Muscle of back (tissue), 11 donors: Measurements from ENCODE around the gene RNF227. TPM values are rescaled to one million over a fixed set of nuclear protein-coding genes. Genes with fewer than 3 reads are reported as not detected.

Experiments
- DNase-seq, 3 donors: peaks; one replicate each; pipeline versions ENCODE4 v3.0.0 to v3.0.0-alpha.2; 2013
- polyA plus RNA-seq, 10 donors: library from polyadenylated mRNA; unstranded; fragments of 120-200 nt; gene quantifications; one replicate each; pipeline ENCODE4 v1.2.1, GENCODE V29; 2013; ENCODE audit not compliant: insufficient read length in 10 of 10

Gene RNF227
- polyA plus RNA-seq, 10 donors, result 2.0 to 5.5 (median 3.3) TPM

DNA sequence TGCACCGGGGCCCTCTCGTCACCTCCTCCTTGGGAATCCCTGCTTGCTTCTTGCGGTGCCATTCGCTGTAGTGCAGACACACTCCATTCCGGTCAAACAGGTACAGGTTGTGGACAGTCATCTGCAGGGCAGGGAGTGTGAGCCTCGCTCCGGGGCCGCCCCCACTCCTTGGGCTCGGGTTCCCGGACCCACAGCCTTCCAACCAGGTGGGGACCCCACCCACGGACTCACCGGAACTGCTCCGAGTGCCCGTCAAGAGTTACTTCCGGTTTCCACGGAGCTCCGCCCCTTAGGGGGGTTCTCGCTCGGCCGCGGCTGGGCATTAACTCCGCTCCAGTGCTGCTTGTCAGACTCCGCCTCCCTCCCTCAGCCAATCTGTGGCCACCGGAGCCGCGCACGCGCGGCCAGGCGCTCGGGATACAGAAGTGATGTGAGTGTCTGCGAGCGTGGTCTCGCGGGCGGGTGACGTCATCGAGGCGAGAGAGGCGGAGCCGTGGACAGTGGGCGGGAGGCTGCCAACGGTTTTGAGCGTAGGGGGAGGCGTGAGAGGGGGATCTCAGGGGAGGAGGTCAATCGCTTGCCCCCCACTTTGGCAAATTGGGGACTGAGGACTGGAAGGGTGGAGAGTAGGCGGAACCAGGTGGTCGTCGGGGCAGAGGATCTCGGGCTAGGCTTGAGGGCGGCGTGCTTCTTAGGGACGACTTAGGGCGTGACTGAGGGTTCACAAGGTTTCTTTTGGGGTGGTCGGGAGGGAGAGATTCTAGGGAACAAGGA, 15.8 kb upstream of the RNF227 start, which contains the start of the genes CNTROB and TRAPPC1:
CNTROB (plus strand) TSS at position 498 of the 774 bp plus-strand sequence. CDS start 874 bp downstream, outside the sequence.
TRAPPC1 (minus strand) TSS at position 238 of the 774 bp plus-strand sequence; CDS start at position 121, 117 bp downstream.
- peak; percentile 99 to 100 (median 100) for DNase-seq

DNA sequence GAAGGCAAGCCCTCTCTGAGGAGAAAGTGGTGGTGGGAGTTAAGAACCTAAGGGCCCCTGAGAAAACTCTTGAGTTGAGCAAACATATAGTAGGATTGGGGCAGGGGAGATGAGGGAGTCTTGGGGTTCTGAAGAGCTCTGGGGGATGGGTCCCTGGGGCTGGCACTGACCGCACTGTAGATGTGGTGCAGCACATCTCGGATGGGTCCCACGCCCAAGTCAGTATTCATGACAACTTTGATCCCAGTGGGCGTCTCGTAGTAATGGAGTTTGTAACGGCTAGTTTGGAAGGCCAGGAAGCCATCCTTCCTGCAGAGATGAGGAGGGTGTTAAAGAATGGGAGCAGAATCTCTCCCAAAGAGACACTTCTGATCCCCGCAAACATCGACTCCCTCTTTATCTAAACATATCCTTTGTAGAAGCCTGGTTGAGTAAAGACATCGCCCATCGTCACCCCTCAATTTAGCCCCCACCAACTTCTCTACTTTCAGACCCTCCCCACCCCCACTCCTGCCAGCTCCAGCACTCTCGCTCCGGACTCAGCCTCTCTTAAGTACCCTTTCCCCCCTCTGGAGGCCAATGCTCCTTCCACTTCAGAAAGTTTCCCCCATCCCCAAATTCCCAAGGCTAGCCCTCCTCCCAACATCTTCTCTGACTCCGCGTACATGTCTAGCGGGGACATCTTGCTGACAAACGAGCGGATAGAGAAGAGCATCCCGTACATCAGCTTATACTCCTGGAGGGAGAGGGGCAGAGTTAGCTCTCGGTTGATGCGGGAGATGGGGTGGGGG, 14.9 kb upstream of the RNF227 start:
- no peak for DNase-seq

DNA sequence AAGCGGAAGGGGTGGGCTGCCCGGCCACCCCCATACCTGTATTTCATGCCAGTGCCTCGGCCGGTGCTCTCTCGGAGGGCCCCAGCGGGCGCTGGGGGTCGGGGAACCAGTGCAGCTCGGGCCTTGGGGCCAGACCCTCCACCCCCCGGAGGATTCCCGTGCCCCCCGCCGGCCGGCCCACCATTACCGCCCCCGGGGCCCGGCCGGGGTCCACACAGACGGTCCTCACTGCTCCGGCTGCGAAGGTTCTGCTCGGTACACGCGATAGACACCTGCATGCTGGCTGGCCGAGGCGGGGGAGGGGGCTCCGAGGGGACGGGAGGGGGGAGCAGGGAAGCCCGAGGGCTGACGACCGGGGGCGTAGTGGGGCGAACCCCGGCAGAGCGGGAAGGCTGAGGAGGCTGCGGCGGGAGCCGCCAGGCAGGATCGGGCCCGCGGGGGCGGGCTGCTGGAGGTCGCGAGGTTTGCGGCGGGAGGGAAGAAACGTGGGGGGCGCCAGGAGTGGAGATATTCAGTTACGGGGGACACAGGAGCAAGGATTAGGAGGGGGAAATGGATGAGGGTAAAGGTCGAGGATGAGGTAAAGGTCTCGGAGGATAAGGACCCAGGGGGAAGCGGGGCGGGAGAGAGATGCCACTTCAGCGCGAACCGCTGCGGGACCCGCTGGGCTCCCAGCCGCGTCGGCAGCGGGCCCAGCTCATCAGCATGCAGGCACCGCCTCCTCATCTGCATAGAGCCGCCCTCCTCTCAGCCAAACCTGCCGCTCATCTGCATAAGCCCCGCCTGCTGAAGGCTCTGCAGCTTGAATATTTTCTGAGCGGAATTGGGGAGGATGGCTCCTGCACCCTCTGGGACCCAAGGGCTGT, 13.3 kb upstream of the RNF227 start, which contains the start of gene KCNAB3:
KCNAB3 (minus strand) TSS at position 699 of the 866 bp plus-strand sequence; CDS start at position 278, 421 bp downstream.
- peak in 2 of 3 donors; percentile 82 to 92 for DNase-seq

DNA sequence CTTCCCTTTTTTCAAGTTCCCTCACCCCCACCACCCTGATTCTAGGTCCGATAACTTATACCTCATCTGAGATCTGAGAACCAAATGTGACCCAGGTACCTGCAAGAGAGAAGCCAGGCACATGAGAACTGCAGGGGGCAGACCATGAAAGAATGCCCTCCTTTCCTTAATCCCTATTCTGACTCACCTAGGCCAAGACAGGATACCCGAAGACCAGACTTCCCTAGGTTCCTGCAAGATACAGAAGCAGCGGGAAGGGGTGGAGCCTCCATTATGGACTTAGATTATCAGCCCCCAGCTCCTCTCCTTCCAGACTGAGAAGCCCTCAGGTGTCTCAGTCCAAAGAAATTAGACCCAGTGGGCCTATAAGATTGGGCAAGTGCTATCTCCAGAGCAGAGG, 11.5 kb upstream of the RNF227 start:
- no peak for DNase-seq

DNA sequence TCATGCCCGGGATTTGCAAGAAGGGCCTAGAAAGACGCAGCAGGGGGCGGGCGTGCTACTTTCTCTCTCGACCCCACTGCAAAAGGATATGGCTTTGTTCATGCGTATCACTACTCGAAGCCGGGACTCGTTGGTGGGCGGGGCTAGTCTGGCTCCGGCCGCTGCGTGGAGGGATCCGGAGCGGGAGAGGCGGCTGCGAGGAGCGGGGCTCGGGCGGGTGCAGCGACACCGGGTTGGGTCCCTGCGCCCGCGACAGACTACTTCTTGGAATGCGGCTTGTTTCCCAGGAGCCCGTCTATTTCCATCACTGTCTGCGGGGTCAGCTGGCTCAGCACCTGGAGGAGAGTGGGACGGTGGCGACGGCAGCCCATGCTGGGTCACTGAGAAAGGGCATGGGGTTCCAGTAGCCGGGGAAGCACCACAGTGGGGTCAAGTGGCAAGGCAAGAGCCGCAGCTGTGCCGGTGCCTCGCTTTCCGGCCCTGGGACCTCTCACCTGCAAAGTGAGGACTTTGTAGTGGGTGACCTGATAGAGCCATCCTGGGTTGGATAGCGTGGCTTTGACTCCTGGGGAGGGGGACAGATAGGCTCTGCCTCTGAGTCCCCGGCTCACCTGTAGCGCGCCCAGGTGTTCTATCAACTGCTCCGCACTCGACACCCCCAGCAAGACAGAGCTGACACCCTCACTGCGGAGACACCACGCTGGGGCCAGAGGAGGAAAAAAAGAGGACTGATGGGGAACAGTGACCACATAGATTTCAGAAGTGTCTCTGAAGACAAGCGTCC, 6.9 kb upstream of the RNF227 start:
- DNase-seq, result peak; percentile 84 to 96 (median 89)

DNA sequence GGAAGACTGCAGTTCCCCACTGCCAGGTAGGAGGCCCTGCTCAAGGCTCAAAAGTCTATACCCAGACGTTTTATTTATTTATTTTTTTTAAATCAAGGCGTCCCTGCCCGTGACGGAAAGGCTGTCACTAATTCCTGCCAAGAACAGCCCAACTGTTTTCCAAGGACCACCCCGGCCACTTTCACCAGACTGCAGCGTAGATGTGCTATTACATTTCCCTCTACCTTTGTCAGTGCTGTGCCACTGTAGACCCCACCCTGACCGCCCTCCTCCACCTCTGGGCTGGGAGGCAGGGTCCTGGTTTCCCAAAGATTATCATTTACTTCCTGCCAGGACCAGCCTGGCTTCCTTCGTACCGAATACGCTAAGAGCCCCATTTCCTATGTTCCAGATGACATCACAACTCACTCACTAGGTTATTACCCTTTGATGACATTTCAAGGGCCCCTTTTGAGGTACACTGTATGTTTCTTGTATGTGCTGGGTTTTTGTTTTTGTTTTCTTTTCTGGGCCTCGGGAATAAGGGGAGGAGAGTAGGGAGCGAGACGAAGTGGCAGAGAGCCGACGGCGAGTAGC, 6.3 kb upstream of the RNF227 start:
- DNase-seq, result no peak

DNA sequence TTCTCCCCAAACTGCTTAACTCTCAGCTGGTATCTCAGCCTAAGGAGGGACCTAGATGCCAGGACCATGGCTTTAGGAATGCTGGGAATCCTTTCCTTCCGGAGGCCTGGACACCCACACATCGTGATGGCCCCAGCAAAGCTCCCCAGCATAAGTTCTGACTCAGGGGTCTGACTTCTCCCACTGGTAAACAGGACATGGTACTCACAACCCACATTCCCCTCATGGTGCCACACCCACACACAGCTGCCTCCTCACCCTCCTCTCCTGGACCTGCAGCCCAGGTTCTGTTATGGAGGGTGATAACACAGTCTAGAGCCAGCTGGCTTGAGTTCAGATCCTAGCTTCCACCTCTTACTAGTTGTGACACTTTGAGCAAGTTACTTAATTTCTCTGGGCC, 719 bp upstream of the RNF227 start:
- peak in 1 of 3 donors; percentile 42 for DNase-seq

DNA sequence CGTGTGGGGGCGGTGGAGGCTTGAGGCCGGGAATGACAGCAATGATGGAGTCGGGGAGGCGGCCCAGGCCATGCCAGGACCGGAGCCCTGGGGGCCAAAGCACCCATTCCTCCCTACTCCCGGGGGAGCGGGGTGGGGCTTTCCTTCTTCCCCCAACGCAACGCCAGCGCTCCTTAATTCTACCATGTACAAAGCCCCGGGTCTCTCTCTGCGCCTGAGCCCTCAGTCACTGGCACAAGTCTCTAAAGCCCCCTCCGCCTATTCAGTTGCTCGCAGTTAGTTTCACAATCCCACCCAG, 245 bp upstream of the RNF227 start:
- DNase-seq, result no peak

DNA sequence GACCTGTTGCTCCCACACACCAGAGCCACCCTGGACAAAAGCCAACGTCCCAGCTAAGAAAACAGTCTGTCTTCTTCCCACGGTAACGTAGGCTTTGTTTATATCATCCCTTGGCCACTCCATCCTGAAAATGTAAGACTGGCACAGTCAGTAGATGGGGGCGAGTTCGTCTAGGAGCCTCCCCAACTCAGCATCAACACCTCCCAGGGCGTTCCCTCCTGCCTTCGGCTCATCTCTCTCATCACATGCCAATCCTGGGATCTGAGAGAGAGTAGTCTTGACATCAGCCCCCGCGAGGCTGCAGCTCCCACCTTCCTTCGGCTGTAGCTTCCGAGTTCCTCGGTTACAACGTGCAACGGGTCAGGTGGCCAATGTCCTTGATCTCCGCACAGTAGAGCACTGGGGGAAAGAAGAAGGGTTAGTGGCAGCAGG, 894 bp downstream of the RNF227 start:
- peak in 1 of 3 donors; percentile 46 for DNase-seq

DNA sequence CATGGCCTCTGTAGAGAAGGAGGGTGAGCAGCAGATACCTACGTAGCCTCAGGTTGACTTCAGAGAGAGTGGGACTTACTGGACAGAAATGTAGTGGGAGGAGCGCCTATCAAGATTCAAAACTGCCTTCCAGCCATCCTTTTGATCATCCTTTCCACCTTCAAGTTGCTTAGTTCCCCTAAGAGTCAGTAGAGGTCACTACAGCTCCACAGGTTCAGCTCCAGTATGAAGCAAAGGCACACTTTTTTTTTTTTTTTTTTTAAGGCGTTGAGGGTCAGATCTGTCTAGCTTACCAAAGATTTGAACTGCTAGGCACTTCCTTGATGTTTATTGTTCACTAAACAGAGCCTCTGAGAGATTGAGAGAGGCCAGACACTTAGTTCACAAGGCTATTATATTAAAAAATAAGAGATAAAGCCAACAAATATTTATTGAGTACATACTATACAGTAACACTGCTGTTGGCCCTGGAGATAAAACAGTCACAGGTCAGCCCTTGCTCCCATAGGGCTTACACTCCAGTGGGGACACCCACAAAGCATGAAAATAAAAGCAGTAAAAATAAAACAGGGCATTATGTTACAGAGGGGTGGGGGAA, 3.1 kb downstream of the RNF227 start:
- DNase-seq, result peak; percentile 65 to 80 (median 68)

DNA sequence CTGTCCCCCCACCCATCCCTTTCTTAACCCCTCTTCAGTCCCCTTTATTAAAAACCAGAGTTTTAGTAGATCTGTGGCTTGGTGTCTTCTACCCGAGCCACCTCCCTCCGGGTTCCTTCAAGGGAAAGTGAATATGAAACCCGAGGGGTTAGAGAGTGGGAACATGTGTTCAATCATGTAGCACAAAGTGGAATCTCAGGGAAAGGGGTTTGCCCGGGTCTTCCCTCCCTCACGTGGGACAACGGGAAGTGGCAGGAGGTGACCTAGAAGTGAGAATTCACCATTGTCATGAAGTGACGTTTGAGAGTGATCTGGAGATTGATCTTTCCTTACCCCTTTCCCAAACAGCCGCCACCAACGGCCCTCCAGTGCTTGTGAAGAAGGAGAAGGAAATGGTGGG, 5.0 kb downstream of the RNF227 start:
- no peak for DNase-seq

DNA sequence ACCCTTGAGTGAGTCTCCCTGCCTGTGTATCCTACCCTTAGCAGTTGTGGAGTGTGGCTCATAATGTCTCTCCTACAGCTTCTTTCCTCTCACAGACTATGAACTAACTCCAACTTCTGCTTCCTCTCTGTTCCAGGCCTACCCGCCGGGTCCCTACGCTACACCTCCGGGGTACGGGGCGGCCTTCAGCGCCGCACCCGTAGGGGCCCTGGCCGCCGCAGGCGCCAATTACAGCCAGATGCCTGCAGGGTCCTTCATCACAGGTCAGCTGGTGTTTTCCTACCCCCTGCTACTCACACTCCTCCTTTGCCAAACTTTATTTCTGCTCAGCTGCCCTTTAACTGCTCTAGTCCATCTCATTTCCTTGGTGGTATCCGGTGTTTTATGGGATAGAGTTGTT, 5.4 kb downstream of the RNF227 start:
- DNase-seq, result no peak

DNA sequence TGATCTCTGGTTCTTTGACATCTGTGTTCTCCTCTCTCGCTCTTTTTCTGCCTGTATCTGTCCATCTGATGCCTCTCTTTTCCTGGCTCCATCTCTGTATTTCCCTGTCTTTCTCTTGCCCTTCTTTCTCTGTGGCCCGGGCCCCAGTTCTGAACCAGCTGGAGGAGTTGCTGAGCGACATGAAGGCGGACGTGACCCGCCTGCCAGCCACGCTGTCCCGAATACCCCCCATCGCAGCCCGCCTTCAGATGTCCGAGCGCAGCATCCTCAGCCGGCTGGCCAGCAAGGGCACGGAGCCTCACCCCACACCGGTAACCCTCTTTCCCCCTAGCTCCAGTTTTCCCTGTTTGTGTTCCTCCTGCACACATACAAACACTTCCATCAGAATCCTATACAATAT, 5.8 kb downstream of the RNF227 start:
- DNase-seq, result no peak

DNA sequence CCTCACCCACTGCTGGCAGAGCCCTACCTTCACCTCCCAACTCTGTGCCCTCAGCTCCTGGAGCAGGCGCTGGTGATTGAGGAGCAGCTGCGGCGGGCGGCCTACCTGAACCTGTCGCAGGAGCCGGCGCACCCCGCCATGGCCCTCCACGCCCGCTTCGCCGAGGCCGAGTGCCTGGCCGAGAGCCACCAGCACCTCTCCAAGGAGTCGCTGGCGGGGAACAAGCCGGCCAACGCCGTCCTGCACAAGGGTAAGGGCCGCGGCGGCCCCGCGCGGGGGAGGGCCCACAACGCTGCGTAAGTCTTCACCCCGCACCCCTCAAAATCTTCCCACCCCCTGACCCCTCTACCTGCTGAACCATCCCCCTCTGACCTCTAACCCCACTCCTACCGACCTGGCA, 7.0 kb downstream of the RNF227 start:
- no peak for DNase-seq

DNA sequence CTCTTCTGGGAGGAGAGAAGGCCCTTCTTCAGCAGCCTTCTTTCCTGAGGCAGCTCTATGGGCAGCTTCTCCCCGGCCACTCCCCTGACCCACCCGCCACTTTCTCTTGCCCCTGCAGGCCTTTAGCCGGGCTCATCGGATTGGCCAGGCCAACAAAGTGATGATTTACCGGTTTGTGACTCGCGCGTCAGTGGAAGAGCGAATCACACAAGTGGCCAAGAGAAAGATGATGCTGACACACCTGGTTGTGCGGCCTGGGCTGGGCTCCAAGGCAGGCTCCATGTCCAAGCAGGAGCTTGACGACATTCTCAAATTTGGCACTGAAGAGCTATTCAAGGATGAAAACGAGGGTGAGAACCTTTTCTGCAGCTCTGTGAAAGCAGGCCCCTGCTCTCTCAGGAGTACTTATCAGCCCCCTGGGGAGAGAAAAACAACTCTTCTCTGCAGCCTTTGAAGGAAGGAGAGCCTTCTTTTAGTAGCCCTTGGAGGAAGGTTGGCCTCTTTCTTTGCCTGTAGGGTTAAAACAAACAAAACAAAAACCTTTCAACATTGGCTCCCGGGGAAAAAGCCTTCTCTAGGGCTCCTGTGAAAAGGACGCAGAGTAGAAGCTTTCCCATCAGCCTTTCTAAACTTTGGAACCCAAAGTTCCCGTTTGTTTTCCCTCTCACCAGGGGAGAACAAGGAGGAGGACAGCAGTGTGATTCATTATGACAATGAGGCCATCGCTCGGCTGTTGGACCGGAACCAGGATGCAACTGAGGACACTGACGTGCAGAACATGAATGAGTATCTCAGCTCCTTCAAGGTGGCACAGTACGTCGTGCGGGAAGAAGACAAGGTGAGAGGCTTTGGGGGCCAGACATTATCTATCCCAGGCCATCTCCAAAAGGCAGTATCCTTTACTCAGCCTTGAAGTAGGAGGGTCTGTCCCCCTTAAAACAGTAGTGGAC, 12.7 kb downstream of the RNF227 start:
- DNase-seq, result no peak

DNA sequence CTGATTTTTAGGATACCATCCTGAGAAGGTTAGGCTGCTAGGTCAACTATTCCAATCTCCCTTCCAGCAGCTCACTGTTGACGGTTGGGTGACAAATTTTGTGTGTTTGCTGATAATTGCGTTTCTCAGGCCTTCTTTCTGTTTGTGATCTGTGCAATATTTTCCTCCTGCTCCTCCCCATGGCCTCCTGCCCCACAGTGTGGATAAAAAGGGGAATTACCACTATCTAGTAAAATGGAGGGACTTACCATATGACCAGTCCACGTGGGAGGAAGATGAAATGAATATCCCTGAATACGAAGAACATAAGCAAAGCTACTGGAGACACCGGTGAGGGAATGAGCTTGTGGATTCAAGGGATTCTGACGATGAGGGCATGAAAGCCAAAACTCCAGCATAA, 18.3 kb downstream of the RNF227 start:
- DNase-seq, result peak in 1 of 3 donors; percentile 72

DNA sequence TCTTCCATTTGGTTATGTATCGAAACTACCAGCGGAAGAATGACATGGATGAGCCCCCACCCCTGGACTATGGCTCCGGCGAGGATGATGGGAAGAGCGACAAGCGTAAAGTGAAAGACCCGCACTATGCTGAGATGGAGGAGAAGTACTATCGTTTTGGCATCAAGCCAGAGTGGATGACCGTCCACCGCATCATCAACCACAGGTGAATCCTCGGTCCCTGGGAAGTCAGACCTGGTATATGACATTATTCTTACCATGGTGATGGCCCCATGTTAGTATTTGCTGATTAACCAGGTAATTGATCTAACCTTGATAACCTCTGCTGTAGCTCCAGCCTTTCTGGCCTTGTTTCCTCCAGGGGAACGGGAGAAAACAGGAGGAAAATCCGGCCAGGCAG, 19.0 kb downstream of the RNF227 start:
- DNase-seq, result no peak

DNA sequence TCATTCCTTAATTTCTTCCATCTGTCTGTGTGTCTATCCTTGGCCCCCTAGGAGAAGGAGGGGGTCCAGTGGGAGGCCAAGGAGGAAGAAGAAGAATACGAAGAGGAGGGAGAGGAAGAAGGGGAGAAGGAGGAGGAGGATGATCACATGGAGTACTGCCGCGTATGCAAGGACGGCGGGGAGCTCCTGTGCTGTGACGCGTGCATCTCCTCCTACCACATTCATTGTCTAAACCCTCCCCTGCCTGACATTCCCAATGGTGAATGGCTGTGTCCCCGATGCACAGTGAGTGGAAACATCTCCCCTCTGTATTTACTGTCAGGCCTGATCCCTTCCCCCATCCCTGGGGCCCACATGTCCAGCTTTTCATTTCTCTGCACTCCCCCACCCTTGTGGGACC, 21.2 kb downstream of the RNF227 start:
- no peak for DNase-seq

DNA sequence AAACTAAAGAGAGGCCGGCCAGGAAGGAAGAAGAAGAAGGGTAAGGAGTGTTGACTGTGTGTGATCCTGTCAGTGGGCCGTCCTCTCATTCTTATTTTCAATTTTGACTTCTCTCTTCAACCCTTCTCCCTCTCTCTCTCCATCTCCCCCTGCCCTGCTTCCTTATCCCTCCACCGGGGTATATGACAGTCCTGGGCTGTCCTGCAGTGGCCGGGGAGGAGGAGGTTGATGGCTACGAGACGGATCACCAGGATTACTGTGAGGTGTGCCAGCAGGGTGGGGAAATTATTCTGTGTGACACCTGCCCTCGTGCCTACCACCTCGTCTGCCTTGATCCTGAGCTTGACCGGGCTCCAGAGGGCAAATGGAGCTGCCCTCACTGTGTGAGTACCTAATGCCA, 21.9 kb downstream of the RNF227 start:
- DNase-seq, result no peak
